Activated B cell treated with CpG ODN at 0.5 μM for 24 hours (primary cell): ENCODE measurements around the gene MBTPS1. TPM values are rescaled to one million over a fixed set of nuclear protein-coding genes. Genes with fewer than 3 reads are reported as not detected.

Source experiments
- ATAC-seq: fragments of 200-7000 bp; cut with Tn5 transposase; one replicate; pipeline ENCODE4 v1.10.0; 2021; ENCODE audit warnings: low read depth, mild to moderate bottlenecking, moderate library complexity
- CTCF ChIA-PET: fragments of 350-600 bp; sonication (Branson Sonifier 250); formaldehyde crosslinking; loops from one replicate; lab custom pipeline; 2021; ENCODE audit warnings: antibody characterized with exemption; lab: Charles Lee
- POLR2A ChIA-PET: fragments of 350-600 bp; sonication (Branson Sonifier 250); formaldehyde crosslinking; loops from one replicate; lab custom pipeline; 2021; ENCODE audit warnings: antibody characterized with exemption; lab: Charles Lee
- DNase-seq: peaks from one replicate; pipeline ENCODE4 v3.0.0; 2022
- H3K27ac Mint-ChIP-seq: one replicate; pipeline ENCODE4 v1.8.0; 2020; ENCODE audit warnings: mixed read lengths
- H3K27me3 Mint-ChIP-seq: one replicate; pipeline ENCODE4 v1.8.0; 2021; ENCODE audit warnings: mixed read lengths
- H3K36me3 Mint-ChIP-seq: one replicate; pipeline ENCODE4 v1.8.0; 2021; ENCODE audit warnings: low read depth, mixed read lengths
- H3K4me1 Mint-ChIP-seq: one replicate; pipeline ENCODE4 v1.8.0; 2021; ENCODE audit warnings: mixed read lengths
- H3K4me3 Mint-ChIP-seq: one replicate; pipeline ENCODE4 v1.8.0; 2020; ENCODE audit warnings: mild to moderate bottlenecking, mixed read lengths
- H3K9me3 Mint-ChIP-seq: one replicate; pipeline ENCODE4 v1.8.0; 2020; ENCODE audit warnings: mixed read lengths
- CTCF ChIP-seq: fragments of 200-600 bp; IDR thresholded peaks from one replicate; pipeline ENCODE4 v1.8.0; 2022; ENCODE audit warnings: antibody characterized with exemption, mild to moderate bottlenecking
- intact Hi-C: fragments of 100-400 bp; cut with micrococcal nuclease; formaldehyde crosslinking; loops from one replicate; pipeline ENCODE4 v1.15.1; 2024
- total RNA-seq: library from RNA; stranded (reverse); gene quantifications from 2 replicates; pipeline ENCODE4 v1.2.3, GENCODE V29; 2022

The MBTPS1 gene
- total RNA-seq, 1 donor from 2014 or later, result 79.2 TPM

GRCh38 chr16:84014570-84015327, 102.0 kb downstream of the MBTPS1 start:
- intact Hi-C loops, result loop anchor here (5.0 kb wide), 1 partner anchor 133 kb away; the partner anchor contains the start of genes DNAAF1 and HSDL1
- H3K9me3 Mint-ChIP-seq, result peaks cover 4% of the 10 kb centered on the region
- TF ChIP-seq CTCF, result no peak
- DNase-seq (no peak), ATAC-seq (no peak)
- H3K4me3 Mint-ChIP-seq, result no peak overlapping the region
- no peaks in the 10 kb centered on the region for H3K27me3 Mint-ChIP-seq
- POLR2A ChIA-PET, result no interaction called here
- H3K4me1 Mint-ChIP-seq, result peaks cover 8% of the 10 kb centered on the region
- CTCF ChIA-PET, result no interaction called here
- H3K27ac Mint-ChIP-seq, result no peak overlapping the region
- H3K36me3 Mint-ChIP-seq, result no peaks in the 10 kb centered on the region

GRCh38 chr16:84013787-84014569, 102.8 kb downstream of the MBTPS1 start:
- Mint-ChIP-seq H3K36me3 (no peaks in the 10 kb centered on the region), H3K4me1 (peaks cover 8% of the 10 kb centered on the region), H3K27ac (no peak overlapping the region), H3K4me3 (no peak overlapping the region), H3K27me3 (no peaks in the 10 kb centered on the region), H3K9me3 (peaks cover 4% of the 10 kb centered on the region)
- TF ChIP-seq CTCF, result no peak
- intact Hi-C loops, result loop anchor here (5.0 kb wide), 1 partner anchor 133 kb away; the partner anchor contains the start of genes DNAAF1 and HSDL1
- ATAC-seq, result peak; percentile 75
- CTCF ChIA-PET, result no interaction called here
- POLR2A ChIA-PET, result interaction anchor here (0.6 to 0.7 kb wide), 2 partner anchors 14 to 201 kb away, joined by 3 to 4 read pairs; no protein-coding TSS in a partner anchor
- DNase-seq, result no peak

- no peaks in the 10 kb centered on the region for H3K36me3 Mint-ChIP-seq
- ChIA-PET CTCF (no interaction called here), POLR2A (no interaction called here)
- intact Hi-C loops, result no loop called here
- ATAC-seq, result no peak
- peaks cover 2% of the 10 kb centered on the region for H3K27me3 Mint-ChIP-seq
- H3K27ac Mint-ChIP-seq, result no peak overlapping the region
- H3K4me3 Mint-ChIP-seq, result no peak overlapping the region
- no peak for TF ChIP-seq CTCF
- no peak for DNase-seq
- peaks cover 4% of the 10 kb centered on the region for H3K4me1 Mint-ChIP-seq
- H3K9me3 Mint-ChIP-seq, result no peaks in the 10 kb centered on the region
These were observed 107.5 kb downstream of the MBTPS1 start for GRCh38 chr16:84009282-84009681.

GRCh38 chr16:84007965-84008364, 108.8 kb downstream of the MBTPS1 start:
- ATAC-seq, result no peak
- peaks cover 2% of the 10 kb centered on the region for H3K27me3 Mint-ChIP-seq
- POLR2A ChIA-PET, result no interaction called here
- intact Hi-C loops, result no loop called here
- H3K4me3 Mint-ChIP-seq, result no peak overlapping the region
- H3K36me3 Mint-ChIP-seq, result no peaks in the 10 kb centered on the region
- H3K27ac Mint-ChIP-seq, result no peak overlapping the region
- H3K9me3 Mint-ChIP-seq, result no peaks in the 10 kb centered on the region
- no peak for DNase-seq
- TF ChIP-seq CTCF, result no peak
- CTCF ChIA-PET, result no interaction called here
- H3K4me1 Mint-ChIP-seq, result no peaks in the 10 kb centered on the region

- intact Hi-C loops, result no loop called here
- Mint-ChIP-seq H3K9me3 (no peaks in the 10 kb centered on the region), H3K36me3 (no peaks in the 10 kb centered on the region), H3K27ac (no peak overlapping the region), H3K4me3 (no peak overlapping the region), H3K27me3 (peaks cover 2% of the 10 kb centered on the region), H3K4me1 (no peaks in the 10 kb centered on the region)
- DNase-seq (no peak), ATAC-seq (no peak)
- no peak for TF ChIP-seq CTCF
- ChIA-PET CTCF (no interaction called here), POLR2A (no interaction called here)
These were observed 109.2 kb downstream of the MBTPS1 start for GRCh38 chr16:84007520-84007919.
